ENCODE results near the gene PPP1R2.

PPP1R2 gene

DNA sequence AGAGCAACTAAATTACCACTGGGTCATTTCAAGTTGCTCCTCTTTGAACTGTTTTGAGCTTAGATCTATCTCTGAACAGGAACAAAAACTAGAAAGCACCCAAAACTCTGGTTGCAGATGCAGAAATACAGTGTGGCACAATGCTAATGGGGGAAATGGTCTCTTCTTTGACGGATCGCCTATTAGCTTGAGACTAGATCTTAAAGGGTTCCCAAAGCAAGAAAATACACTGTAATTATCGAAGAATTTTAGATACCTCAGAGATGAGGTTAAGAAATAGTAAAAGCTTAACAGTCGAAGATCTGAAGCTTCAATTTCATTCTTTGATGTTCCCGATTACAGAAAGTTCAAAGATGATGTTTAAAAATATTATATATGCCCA lies 818 bp downstream of the PPP1R2 start:
- Histone ChIP-seq H3K4me3 (replicated peaks; ENCODE audit: insufficient read depth, low read length) (peak overlapping the region; percentile 78), H3K27ac (replicated peaks) (peak overlapping the region; percentile 93), H3K27me3 (ENCODE audit: insufficient read depth, poor library complexity, severe bottlenecking) (peaks cover 11% of the 10 kb centered on the region)
- TF ChIP-seq, protein P1, sequence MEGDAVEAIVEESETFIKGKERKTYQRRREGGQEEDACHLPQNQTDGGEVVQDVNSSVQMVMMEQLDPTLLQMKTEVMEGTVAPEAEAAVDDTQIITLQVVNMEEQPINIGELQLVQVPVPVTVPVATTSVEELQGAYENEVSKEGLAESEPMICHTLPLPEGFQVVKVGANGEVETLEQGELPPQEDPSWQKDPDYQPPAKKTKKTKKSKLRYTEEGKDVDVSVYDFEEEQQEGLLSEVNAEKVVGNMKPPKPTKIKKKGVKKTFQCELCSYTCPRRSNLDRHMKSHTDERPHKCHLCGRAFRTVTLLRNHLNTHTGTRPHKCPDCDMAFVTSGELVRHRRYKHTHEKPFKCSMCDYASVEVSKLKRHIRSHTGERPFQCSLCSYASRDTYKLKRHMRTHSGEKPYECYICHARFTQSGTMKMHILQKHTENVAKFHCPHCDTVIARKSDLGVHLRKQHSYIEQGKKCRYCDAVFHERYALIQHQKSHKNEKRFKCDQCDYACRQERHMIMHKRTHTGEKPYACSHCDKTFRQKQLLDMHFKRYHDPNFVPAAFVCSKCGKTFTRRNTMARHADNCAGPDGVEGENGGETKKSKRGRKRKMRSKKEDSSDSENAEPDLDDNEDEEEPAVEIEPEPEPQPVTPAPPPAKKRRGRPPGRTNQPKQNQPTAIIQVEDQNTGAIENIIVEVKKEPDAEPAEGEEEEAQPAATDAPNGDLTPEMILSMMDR (IDR thresholded peaks at IDR 0.05; ENCODE audit: insufficient read depth, low read length) = no peak
- no peak for TF ChIP-seq GABPA (IDR thresholded peaks at IDR 0.05; ENCODE audit: low read depth)
- DNase-seq (ENCODE audit: low read depth in 1 of 2, low spot score in 1 of 2) = peak in 1 of 2 experiments; percentile 23

DNA sequence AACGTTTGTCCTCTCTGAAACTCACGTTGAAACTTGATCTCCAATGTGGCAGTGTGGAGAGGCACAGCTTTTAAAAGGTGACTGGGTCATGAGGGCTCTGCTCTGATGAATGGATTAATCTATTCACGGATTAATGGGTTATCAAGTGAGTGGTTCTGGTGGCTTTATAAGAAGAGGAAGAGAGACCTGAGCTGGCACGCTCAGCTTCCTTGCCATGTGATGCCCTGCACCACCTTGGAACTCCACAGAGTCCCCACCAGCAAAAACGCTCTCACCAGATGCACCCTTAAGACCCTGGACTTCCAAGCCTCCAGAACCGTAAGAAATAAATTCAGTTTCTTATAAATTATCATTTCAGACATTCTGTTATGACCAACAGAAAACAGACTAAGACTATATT lies 2.6 kb downstream of the PPP1R2 start:
- Histone ChIP-seq H3K27me3 (ENCODE audit: insufficient read depth, poor library complexity, severe bottlenecking) (peaks cover 11% of the 10 kb centered on the region), H3K27ac (replicated peaks) (no peak overlapping the region), H3K4me3 (replicated peaks; ENCODE audit: insufficient read depth, low read length) (no peak overlapping the region)
- TF ChIP-seq SPI1 (IDR thresholded peaks at IDR 0.05; ENCODE audit: borderline replicate concordance, low read depth) = no peak
- TF ChIP-seq GABPA (IDR thresholded peaks at IDR 0.05; ENCODE audit: low read depth) = no peak
- no peak for TF ChIP-seq POLR2AphosphoS5 (IDR thresholded peaks at IDR 0.05; ENCODE audit: low read depth)
- TF ChIP-seq, protein P1 (IDR thresholded peaks at IDR 0.05; ENCODE audit: insufficient read depth, low read length) = no peak
- no peak for DNase-seq (ENCODE audit: low read depth in 1 of 2, low spot score in 1 of 2)

DNA sequence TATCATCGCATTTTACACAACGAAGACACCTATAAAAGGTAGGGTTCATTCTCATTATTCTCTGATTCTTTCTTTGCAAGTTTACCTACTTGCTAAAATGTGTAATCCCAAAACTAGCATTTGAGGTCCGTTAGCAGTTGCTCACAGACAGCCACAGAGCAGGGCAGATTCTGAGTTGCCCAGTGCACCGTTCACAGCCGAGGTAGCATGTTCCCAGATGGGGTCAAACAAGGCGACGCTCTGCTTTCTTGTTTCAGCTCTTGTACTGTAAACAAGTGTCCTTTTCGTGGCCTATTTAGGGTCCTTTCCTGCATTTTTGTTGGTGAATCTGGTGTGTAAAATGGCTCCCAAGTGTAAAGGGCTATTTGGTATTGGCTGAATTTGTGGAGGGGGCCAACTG lies 3.1 kb downstream of the PPP1R2 start:
- H3K27ac ChIP-seq (replicated peaks) = no peak overlapping the region
- peaks cover 11% of the 10 kb centered on the region for H3K27me3 ChIP-seq (ENCODE audit: insufficient read depth, poor library complexity, severe bottlenecking)
- TF ChIP-seq, protein P2, sequence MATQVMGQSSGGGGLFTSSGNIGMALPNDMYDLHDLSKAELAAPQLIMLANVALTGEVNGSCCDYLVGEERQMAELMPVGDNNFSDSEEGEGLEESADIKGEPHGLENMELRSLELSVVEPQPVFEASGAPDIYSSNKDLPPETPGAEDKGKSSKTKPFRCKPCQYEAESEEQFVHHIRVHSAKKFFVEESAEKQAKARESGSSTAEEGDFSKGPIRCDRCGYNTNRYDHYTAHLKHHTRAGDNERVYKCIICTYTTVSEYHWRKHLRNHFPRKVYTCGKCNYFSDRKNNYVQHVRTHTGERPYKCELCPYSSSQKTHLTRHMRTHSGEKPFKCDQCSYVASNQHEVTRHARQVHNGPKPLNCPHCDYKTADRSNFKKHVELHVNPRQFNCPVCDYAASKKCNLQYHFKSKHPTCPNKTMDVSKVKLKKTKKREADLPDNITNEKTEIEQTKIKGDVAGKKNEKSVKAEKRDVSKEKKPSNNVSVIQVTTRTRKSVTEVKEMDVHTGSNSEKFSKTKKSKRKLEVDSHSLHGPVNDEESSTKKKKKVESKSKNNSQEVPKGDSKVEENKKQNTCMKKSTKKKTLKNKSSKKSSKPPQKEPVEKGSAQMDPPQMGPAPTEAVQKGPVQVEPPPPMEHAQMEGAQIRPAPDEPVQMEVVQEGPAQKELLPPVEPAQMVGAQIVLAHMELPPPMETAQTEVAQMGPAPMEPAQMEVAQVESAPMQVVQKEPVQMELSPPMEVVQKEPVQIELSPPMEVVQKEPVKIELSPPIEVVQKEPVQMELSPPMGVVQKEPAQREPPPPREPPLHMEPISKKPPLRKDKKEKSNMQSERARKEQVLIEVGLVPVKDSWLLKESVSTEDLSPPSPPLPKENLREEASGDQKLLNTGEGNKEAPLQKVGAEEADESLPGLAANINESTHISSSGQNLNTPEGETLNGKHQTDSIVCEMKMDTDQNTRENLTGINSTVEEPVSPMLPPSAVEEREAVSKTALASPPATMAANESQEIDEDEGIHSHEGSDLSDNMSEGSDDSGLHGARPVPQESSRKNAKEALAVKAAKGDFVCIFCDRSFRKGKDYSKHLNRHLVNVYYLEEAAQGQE (IDR thresholded peaks at IDR 0.05; ENCODE audit: insufficient replicate concordance, low read depth) = no peak
- TF ChIP-seq GABPA (IDR thresholded peaks at IDR 0.05; ENCODE audit: low read depth) (no peak), SPI1 (IDR thresholded peaks at IDR 0.05; ENCODE audit: borderline replicate concordance, low read depth) (no peak), POLR2AphosphoS5 (IDR thresholded peaks at IDR 0.05; ENCODE audit: low read depth) (no peak)
- TF ChIP-seq, protein P1 (IDR thresholded peaks at IDR 0.05; ENCODE audit: insufficient read depth, low read length) = no peak
- DNase-seq (ENCODE audit: low read depth in 1 of 2, low spot score in 1 of 2) = no peak
- H3K4me3 ChIP-seq (replicated peaks; ENCODE audit: insufficient read depth, low read length) = no peak overlapping the region

DNA sequence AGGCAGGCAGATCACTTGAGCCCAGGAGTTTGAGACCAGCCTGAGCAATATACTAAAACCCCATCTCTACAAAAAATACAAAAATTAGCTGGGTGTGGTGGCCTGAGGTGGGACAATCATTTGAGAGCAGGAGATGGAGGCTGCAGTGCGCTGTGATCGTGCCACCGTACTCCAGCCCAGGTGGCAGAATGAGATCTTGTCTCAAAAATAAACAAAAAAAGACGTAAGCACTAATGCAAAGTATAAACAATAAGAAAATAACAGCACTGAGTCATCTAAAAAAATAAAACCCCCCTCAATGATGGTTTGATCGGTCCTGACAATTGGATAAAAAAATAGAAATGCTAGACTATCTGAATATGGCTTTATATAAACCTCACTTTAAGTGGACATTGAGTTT lies 3.6 kb downstream of the PPP1R2 start:
- H3K27me3 ChIP-seq (ENCODE audit: insufficient read depth, poor library complexity, severe bottlenecking) = peaks cover 5% of the 10 kb centered on the region
- H3K27ac ChIP-seq (replicated peaks) = no peak overlapping the region
- no peak for DNase-seq (ENCODE audit: low read depth in 1 of 2, low spot score in 1 of 2)
- TF ChIP-seq, protein P2 (IDR thresholded peaks at IDR 0.05; ENCODE audit: insufficient replicate concordance, low read depth) = no peak
- TF ChIP-seq SPI1 (IDR thresholded peaks at IDR 0.05; ENCODE audit: borderline replicate concordance, low read depth) = no peak
- TF ChIP-seq GABPA (IDR thresholded peaks at IDR 0.05; ENCODE audit: low read depth) = no peak
- TF ChIP-seq, protein P1 (IDR thresholded peaks at IDR 0.05; ENCODE audit: insufficient read depth, low read length) = no peak
- no peak for TF ChIP-seq POLR2AphosphoS5 (IDR thresholded peaks at IDR 0.05; ENCODE audit: low read depth)
- no peak overlapping the region for H3K4me3 ChIP-seq (replicated peaks; ENCODE audit: insufficient read depth, low read length)

All from HL-60 (cell line).